GM19395 (cell line): ENCODE data around the gene CLDN3.
"Not testable (repeated sequence)": the region's sequence is repeated elsewhere in the genome, so short reads cannot be mapped to it uniquely, and the experiment has no call there.

ENCODE experiments used
- ATAC-seq: cut with Tn5 transposase; IDR thresholded peaks from one replicate; pipeline ENCODE4 v1.9.1; 2021; ENCODE audit warnings: mild to moderate bottlenecking, moderate library complexity; ENCODE audit not compliant: unreplicated experiment

CLDN3 gene

GRCh38 chr7:73770002-73770859 lies at the start of gene CLDN3:
Gene CLDN3 (minus strand): TSS chr7:73770270. CDS start chr7:73770049, 221 bp downstream.
- no peak for ATAC-seq

GRCh38 chr7:73817121-73817520 lies 47.1 kb upstream of the CLDN3 start:
- no peak for ATAC-seq

- ATAC-seq: no peak
These were observed 45.4 kb upstream of the CLDN3 start for GRCh38 chr7:73815436-73815835.

GRCh38 chr7:73812996-73813395 lies 42.9 kb upstream of the CLDN3 start:
- no peak for ATAC-seq

- no peak for ATAC-seq
These were observed 41.7 kb upstream of the CLDN3 start for GRCh38 chr7:73811760-73812168.

GRCh38 chr7:73810998-73811360 lies 40.9 kb upstream of the CLDN3 start:
- no peak for ATAC-seq

- no peak for ATAC-seq
These were observed 39.4 kb upstream of the CLDN3 start for GRCh38 chr7:73809467-73809951.

- no peak for ATAC-seq
These were observed 32.4 kb upstream of the CLDN3 start for GRCh38 chr7:73802459-73802858.

- no peak for ATAC-seq
These were observed 31.5 kb upstream of the CLDN3 start for GRCh38 chr7:73801577-73801976.

GRCh38 chr7:73799282-73800141 lies 29.4 kb upstream of the CLDN3 start:
- ATAC-seq: no peak

- not testable (repeated sequence) for ATAC-seq
These were observed 27.1 kb upstream of the CLDN3 start for GRCh38 chr7:73797176-73797575.

- not testable (repeated sequence) for ATAC-seq
These were observed 26.6 kb upstream of the CLDN3 start for GRCh38 chr7:73796656-73797055.

GRCh38 chr7:73795188-73795587 lies 25.1 kb upstream of the CLDN3 start:
- ATAC-seq: not testable (repeated sequence)

- ATAC-seq: not testable (repeated sequence)
These were observed 21.2 kb upstream of the CLDN3 start for GRCh38 chr7:73791170-73791690.

- ATAC-seq: no peak
These were observed 19.0 kb upstream of the CLDN3 start for GRCh38 chr7:73789051-73789450.

GRCh38 chr7:73787786-73788048 lies 17.6 kb upstream of the CLDN3 start:
- not testable (repeated sequence) for ATAC-seq

GRCh38 chr7:73786588-73786987 lies 16.5 kb upstream of the CLDN3 start:
- ATAC-seq: no peak

GRCh38 chr7:73779517-73779916 lies 9.4 kb upstream of the CLDN3 start:
- no peak for ATAC-seq

- no peak for ATAC-seq
These were observed 8.8 kb upstream of the CLDN3 start for GRCh38 chr7:73778801-73779389.

GRCh38 chr7:73774923-73775322 lies 4.9 kb upstream of the CLDN3 start:
- ATAC-seq: no peak
